ENCODE data around the gene C19orf12.

C19orf12 gene

DNA sequence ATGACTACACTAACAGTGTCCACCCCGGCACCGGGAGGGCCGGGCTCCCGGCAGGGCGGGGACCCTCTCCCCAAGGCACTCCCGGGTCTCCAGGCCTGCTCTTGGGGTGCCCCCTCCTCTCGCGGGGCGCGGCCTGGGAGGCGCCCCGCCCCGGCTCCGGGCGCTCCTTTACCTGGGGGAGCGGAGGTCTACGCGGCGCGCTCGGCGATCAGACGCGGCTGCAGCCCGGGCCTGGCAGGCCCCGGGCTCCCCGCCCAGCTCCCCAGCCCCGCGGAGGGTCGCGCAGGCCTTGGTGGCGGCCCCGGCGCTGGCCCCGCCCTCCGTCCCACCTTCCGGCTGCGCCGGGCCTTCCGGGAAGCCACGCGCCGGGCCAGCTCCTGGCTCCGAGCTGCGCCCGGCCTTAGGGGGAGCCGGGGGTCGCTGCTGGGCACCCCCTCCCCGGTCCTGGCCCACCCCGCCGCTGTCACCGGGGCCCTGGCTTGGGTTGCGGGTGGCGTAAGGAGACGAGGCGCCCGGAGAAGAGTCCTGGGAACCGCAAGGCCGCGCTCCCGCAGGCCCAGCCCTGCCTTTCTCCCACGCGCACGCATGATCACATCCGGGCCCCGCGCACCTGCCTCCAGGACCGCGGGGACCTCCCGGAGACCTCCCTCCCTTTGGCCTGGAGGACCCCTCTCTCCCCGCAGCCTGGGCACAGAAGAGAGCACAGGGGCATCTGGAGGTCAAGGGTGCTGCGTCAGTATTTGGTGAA is at the start of gene C19orf12:
C19orf12 (minus strand) TSS at position 309 of the 748 bp plus-strand sequence. CDS start 6,848 bp downstream, outside the sequence.
- Histone ChIP-seq H3K4me1 (ENCODE audit: control insufficient read depth, insufficient read depth, low read length) (no peaks in the 10 kb centered on the region), H3K4me3 (ENCODE audit: low read length) (peak within 1 kb of the TSS; percentile 54), H3K36me3 (ENCODE audit: control insufficient read depth, insufficient read depth, low read length) (no peaks in the 10 kb centered on the region), H3K27ac (ENCODE audit: low read length) (no peak within 1 kb of the TSS), H3K9me3 (ENCODE audit: control insufficient read depth, insufficient read depth, low read length) (no peaks in the 10 kb centered on the region), H3K27me3 (ENCODE audit: control insufficient read depth, insufficient read depth, low read length) (no peaks in the 10 kb centered on the region)
- WGBS (ENCODE audit: insufficient coverage, insufficient read length), result no CpG with 5 or more reads among the region's 72 CpGs
- DNase-seq (ENCODE audit: low read depth, low spot score), result no peak

GRCh38 chr19:29764361-29764760 is 49.3 kb upstream of the C19orf12 start:
- WGBS (ENCODE audit: insufficient coverage, insufficient read length), result no CpG with 5 or more reads among the region's 8 CpGs
- H3K36me3 ChIP-seq (ENCODE audit: control insufficient read depth, insufficient read depth, low read length), result no peaks in the 10 kb centered on the region
- no peaks in the 10 kb centered on the region for H3K9me3 ChIP-seq (ENCODE audit: control insufficient read depth, insufficient read depth, low read length)
- H3K27me3 ChIP-seq (ENCODE audit: control insufficient read depth, insufficient read depth, low read length), result no peaks in the 10 kb centered on the region
- H3K4me3 ChIP-seq (ENCODE audit: low read length), result no peak overlapping the region
- no peak for DNase-seq (ENCODE audit: low read depth, low spot score)
- H3K27ac ChIP-seq (ENCODE audit: low read length), result no peak overlapping the region
- H3K4me1 ChIP-seq (ENCODE audit: control insufficient read depth, insufficient read depth, low read length), result no peaks in the 10 kb centered on the region

GRCh38 chr19:29763196-29763595 is 48.1 kb upstream of the C19orf12 start:
- H3K4me3 ChIP-seq (ENCODE audit: low read length), result no peak overlapping the region
- no peaks in the 10 kb centered on the region for H3K36me3 ChIP-seq (ENCODE audit: control insufficient read depth, insufficient read depth, low read length)
- H3K27ac ChIP-seq (ENCODE audit: low read length), result no peak overlapping the region
- DNase-seq (ENCODE audit: low read depth, low spot score), result no peak
- no peaks in the 10 kb centered on the region for H3K9me3 ChIP-seq (ENCODE audit: control insufficient read depth, insufficient read depth, low read length)
- H3K4me1 ChIP-seq (ENCODE audit: control insufficient read depth, insufficient read depth, low read length), result no peaks in the 10 kb centered on the region
- H3K27me3 ChIP-seq (ENCODE audit: control insufficient read depth, insufficient read depth, low read length), result no peaks in the 10 kb centered on the region
- WGBS (ENCODE audit: insufficient coverage, insufficient read length), result no CpG with 5 or more reads among the region's 4 CpGs

- DNase-seq (ENCODE audit: low read depth, low spot score), result no peak
- no peak overlapping the region for H3K27ac ChIP-seq (ENCODE audit: low read length)
- no CpG with 5 or more reads among the region's 14 CpGs for WGBS (ENCODE audit: insufficient coverage, insufficient read length)
- H3K9me3 ChIP-seq (ENCODE audit: control insufficient read depth, insufficient read depth, low read length), result no peaks in the 10 kb centered on the region
- H3K4me3 ChIP-seq (ENCODE audit: low read length), result no peak overlapping the region
- H3K4me1 ChIP-seq (ENCODE audit: control insufficient read depth, insufficient read depth, low read length), result no peaks in the 10 kb centered on the region
- H3K36me3 ChIP-seq (ENCODE audit: control insufficient read depth, insufficient read depth, low read length), result no peaks in the 10 kb centered on the region
- no peaks in the 10 kb centered on the region for H3K27me3 ChIP-seq (ENCODE audit: control insufficient read depth, insufficient read depth, low read length)
Observed at GRCh38 chr19:29761575-29762232, 46.6 kb upstream of the C19orf12 start.

DNA sequence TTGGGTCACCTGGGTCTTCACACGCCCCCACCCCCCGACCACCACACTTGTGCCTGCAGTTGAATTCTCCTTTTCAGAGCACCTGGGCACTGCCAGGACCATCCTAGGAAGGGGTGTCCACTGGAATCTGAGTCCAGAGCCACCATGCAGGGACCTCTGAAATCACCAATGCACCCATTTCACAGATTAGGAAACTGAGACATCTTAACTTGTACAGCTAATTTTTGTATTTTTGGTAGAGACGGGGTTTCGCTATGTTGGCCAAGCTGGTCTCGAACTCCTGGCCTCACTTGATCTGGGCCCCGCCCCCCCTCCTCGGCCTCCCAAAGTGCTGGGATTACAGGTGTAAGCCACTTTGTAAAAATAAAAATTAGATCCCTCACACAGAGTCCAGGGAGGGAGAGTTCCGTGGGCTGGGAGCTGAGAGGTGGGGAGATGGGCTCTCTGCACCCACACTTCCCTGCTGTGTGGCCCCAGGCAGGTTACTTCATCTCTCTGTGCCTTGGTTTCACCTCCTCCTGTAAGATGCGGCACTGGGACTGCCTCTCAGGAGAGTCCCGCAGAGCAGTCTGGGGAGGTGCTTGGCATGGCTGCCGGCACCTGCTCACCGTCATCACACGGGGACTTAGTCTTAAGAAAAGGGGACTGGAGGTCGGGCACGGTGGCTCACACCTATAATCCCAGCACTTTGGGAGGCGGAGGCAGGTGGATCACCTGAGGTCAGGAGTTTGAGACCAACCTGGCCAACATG is 45.9 kb upstream of the C19orf12 start:
- Histone ChIP-seq H3K27ac (ENCODE audit: low read length) (no peak overlapping the region), H3K36me3 (ENCODE audit: control insufficient read depth, insufficient read depth, low read length) (no peaks in the 10 kb centered on the region), H3K4me1 (ENCODE audit: control insufficient read depth, insufficient read depth, low read length) (no peaks in the 10 kb centered on the region), H3K27me3 (ENCODE audit: control insufficient read depth, insufficient read depth, low read length) (no peaks in the 10 kb centered on the region), H3K4me3 (ENCODE audit: low read length) (no peak overlapping the region), H3K9me3 (ENCODE audit: control insufficient read depth, insufficient read depth, low read length) (no peaks in the 10 kb centered on the region)
- no CpG with 5 or more reads among the region's 16 CpGs for WGBS (ENCODE audit: insufficient coverage, insufficient read length)
- DNase-seq (ENCODE audit: low read depth, low spot score), result no peak

DNA sequence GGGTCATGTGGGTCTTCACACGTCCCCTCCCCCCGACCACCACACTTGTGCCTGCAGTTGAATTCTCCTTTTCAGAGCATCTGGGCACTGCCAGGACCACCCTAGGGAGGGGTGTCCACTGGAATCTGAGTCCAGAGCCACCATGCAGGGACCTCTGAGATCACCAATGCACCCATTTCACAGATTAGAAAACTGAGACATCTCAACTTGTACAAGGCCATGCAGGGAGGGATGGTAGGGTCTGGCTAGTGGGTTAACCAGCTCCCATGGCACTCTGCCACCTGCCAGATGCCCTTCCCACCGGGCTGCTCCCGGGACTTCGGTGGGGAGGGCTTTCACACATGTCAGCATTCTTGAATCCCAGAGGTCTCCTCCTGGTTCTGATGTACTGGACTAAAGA is 44.3 kb upstream of the C19orf12 start:
- no CpG with 5 or more reads among the region's 5 CpGs for WGBS (ENCODE audit: insufficient coverage, insufficient read length)
- DNase-seq (ENCODE audit: low read depth, low spot score), result no peak
- Histone ChIP-seq H3K27me3 (ENCODE audit: control insufficient read depth, insufficient read depth, low read length) (no peaks in the 10 kb centered on the region), H3K4me1 (ENCODE audit: control insufficient read depth, insufficient read depth, low read length) (no peaks in the 10 kb centered on the region), H3K36me3 (ENCODE audit: control insufficient read depth, insufficient read depth, low read length) (no peaks in the 10 kb centered on the region), H3K9me3 (ENCODE audit: control insufficient read depth, insufficient read depth, low read length) (no peaks in the 10 kb centered on the region), H3K27ac (ENCODE audit: low read length) (no peak overlapping the region), H3K4me3 (ENCODE audit: low read length) (no peak overlapping the region)

GRCh38 chr19:29758863-29759262 is 43.8 kb upstream of the C19orf12 start:
- no CpG with 5 or more reads among the region's 7 CpGs for WGBS (ENCODE audit: insufficient coverage, insufficient read length)
- Histone ChIP-seq H3K27ac (ENCODE audit: low read length) (no peak overlapping the region), H3K27me3 (ENCODE audit: control insufficient read depth, insufficient read depth, low read length) (no peaks in the 10 kb centered on the region), H3K36me3 (ENCODE audit: control insufficient read depth, insufficient read depth, low read length) (no peaks in the 10 kb centered on the region), H3K9me3 (ENCODE audit: control insufficient read depth, insufficient read depth, low read length) (no peaks in the 10 kb centered on the region), H3K4me1 (ENCODE audit: control insufficient read depth, insufficient read depth, low read length) (no peaks in the 10 kb centered on the region), H3K4me3 (ENCODE audit: low read length) (no peak overlapping the region)
- no peak for DNase-seq (ENCODE audit: low read depth, low spot score)

- Histone ChIP-seq H3K4me1 (ENCODE audit: control insufficient read depth, insufficient read depth, low read length) (no peaks in the 10 kb centered on the region), H3K27ac (ENCODE audit: low read length) (no peak overlapping the region), H3K27me3 (ENCODE audit: control insufficient read depth, insufficient read depth, low read length) (no peaks in the 10 kb centered on the region), H3K36me3 (ENCODE audit: control insufficient read depth, insufficient read depth, low read length) (no peaks in the 10 kb centered on the region), H3K4me3 (ENCODE audit: low read length) (no peak overlapping the region), H3K9me3 (ENCODE audit: control insufficient read depth, insufficient read depth, low read length) (no peaks in the 10 kb centered on the region)
- WGBS (ENCODE audit: insufficient coverage, insufficient read length), result no CpG with 5 or more reads among the region's 9 CpGs
- DNase-seq (ENCODE audit: low read depth, low spot score), result no peak
Observed at GRCh38 chr19:29757551-29757950, 42.5 kb upstream of the C19orf12 start.

DNA sequence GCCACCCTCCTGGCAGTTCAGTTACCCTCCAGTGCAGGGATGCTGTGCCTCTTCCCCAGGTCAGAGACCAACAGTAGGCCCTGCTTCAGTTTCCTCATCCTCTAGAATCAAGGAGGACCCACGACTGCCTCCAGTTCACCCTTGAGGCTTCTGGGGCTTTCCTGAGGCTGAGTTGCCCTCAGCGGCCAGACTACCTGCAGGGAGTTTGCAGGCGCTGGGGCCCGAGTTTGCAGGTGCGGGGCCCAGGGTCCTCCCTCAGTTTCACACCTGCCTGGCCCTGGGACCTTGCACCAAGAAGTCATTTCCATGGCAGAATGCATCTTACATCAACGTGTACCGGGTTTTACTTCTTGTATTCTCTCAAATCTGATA is 38.9 kb upstream of the C19orf12 start:
- no peaks in the 10 kb centered on the region for H3K36me3 ChIP-seq (ENCODE audit: control insufficient read depth, insufficient read depth, low read length)
- no CpG with 5 or more reads among the region's 7 CpGs for WGBS (ENCODE audit: insufficient coverage, insufficient read length)
- DNase-seq (ENCODE audit: low read depth, low spot score), result no peak
- H3K27ac ChIP-seq (ENCODE audit: low read length), result no peak overlapping the region
- no peaks in the 10 kb centered on the region for H3K4me1 ChIP-seq (ENCODE audit: control insufficient read depth, insufficient read depth, low read length)
- no peaks in the 10 kb centered on the region for H3K9me3 ChIP-seq (ENCODE audit: control insufficient read depth, insufficient read depth, low read length)
- H3K4me3 ChIP-seq (ENCODE audit: low read length), result no peak overlapping the region
- H3K27me3 ChIP-seq (ENCODE audit: control insufficient read depth, insufficient read depth, low read length), result no peaks in the 10 kb centered on the region; the same call in 1 of the 2 replicates

GRCh38 chr19:29753190-29753933 is 38.3 kb upstream of the C19orf12 start:
- DNase-seq (ENCODE audit: low read depth, low spot score), result no peak
- Histone ChIP-seq H3K36me3 (ENCODE audit: control insufficient read depth, insufficient read depth, low read length) (no peaks in the 10 kb centered on the region), H3K27ac (ENCODE audit: low read length) (no peak overlapping the region), H3K4me1 (ENCODE audit: control insufficient read depth, insufficient read depth, low read length) (no peaks in the 10 kb centered on the region), H3K9me3 (ENCODE audit: control insufficient read depth, insufficient read depth, low read length) (no peaks in the 10 kb centered on the region), H3K4me3 (ENCODE audit: low read length) (no peak overlapping the region), H3K27me3 (ENCODE audit: control insufficient read depth, insufficient read depth, low read length) (no peaks in the 10 kb centered on the region; the same call in 1 of the 2 replicates)
- WGBS (ENCODE audit: insufficient coverage, insufficient read length), result no CpG with 5 or more reads among the region's 16 CpGs

Measured in iPS DF 6.9 (cell line).